RWPE2 (cell line): ENCODE measurements around the gene FXN.

ENCODE experiments used
- ATAC-seq: fragments of 200-7000 bp; cut with Tn5 transposase; 3 replicates; pipeline ENCODE4 v1.9.1; 2021; ENCODE audit warnings: low read depth
- DNase-seq: peaks from one replicate; pipeline ENCODE4 v3.0.0-alpha.2; 2020; ENCODE audit warnings: low spot score
- H3K27ac ChIP-seq: fragments of 450-650 bp; 2 replicates; pipeline ENCODE4 v1.5.1; 2017; ENCODE audit warnings: mild to moderate bottlenecking; ENCODE audit not compliant: poor library complexity, severe bottlenecking
- H3K27me3 ChIP-seq: fragments of 250-450 bp; sonication (Bioruptor Pico); 2 replicates; pipeline ENCODE4 v1.5.1; 2021; ENCODE audit warnings: mild to moderate bottlenecking, moderate library complexity; ENCODE audit not compliant: insufficient read depth, poor library complexity, severe bottlenecking
- H3K36me3 ChIP-seq: fragments of 250-450 bp; sonication (Bioruptor Pico); 2 replicates; pipeline ENCODE4 v1.5.1; 2020; ENCODE audit warnings: low read depth, mild to moderate bottlenecking, moderate library complexity
- H3K4me1 ChIP-seq: fragments of 250-450 bp; sonication (Bioruptor Pico); 2 replicates; pipeline ENCODE4 v1.5.1; 2021; ENCODE audit warnings: mild to moderate bottlenecking, moderate library complexity; ENCODE audit not compliant: insufficient read depth, poor library complexity, severe bottlenecking
- H3K4me3 ChIP-seq: fragments of 250-450 bp; sonication (Bioruptor Pico); 2 replicates; pipeline ENCODE4 v1.5.1; 2021; ENCODE audit warnings: mild to moderate bottlenecking, moderate library complexity; ENCODE audit not compliant: severe bottlenecking
- H3K9me3 ChIP-seq: fragments of 250-450 bp; sonication (Bioruptor Pico); 2 replicates; pipeline ENCODE4 v1.5.1; 2021; ENCODE audit warnings: mild to moderate bottlenecking, moderate library complexity; ENCODE audit not compliant: severe bottlenecking
- CTCF ChIP-seq: fragments of 450-650 bp; IDR thresholded peaks from one replicate; pipeline ENCODE4 v1.5.1; 2017; ENCODE audit warnings: mild to moderate bottlenecking, moderate library complexity; ENCODE audit not compliant: poor library complexity, severe bottlenecking

The FXN gene

GRCh38 chr9:69131682-69132081, 96.1 kb downstream of the FXN start:
- peak overlapping the region; percentile 89 for H3K27ac ChIP-seq
- DNase-seq (peak; percentile 73), ATAC-seq (peak; percentile 96)
- H3K9me3 ChIP-seq: no peaks in the 10 kb centered on the region
- no peak overlapping the region for H3K4me3 ChIP-seq
- peaks cover 6% of the 10 kb centered on the region for H3K36me3 ChIP-seq
- H3K4me1 ChIP-seq: peaks cover 44% of the 10 kb centered on the region
- no peaks in the 10 kb centered on the region for H3K27me3 ChIP-seq
- no peak for TF ChIP-seq CTCF

- no peaks in the 10 kb centered on the region for H3K9me3 ChIP-seq
- peak overlapping the region; percentile 89 for H3K27ac ChIP-seq
Observed at GRCh38 chr9:69132361-69132760, 96.8 kb downstream of the FXN start.

GRCh38 chr9:69134412-69134811, 98.9 kb downstream of the FXN start:
- DNase-seq: no peak
- H3K27ac ChIP-seq: no peak overlapping the region
- peaks cover 36% of the 10 kb centered on the region for H3K4me1 ChIP-seq
- no peaks in the 10 kb centered on the region; the same call in 1 of the 2 replicates for H3K36me3 ChIP-seq
- no peaks in the 10 kb centered on the region for H3K27me3 ChIP-seq
- ATAC-seq: no peak
- no peaks in the 10 kb centered on the region for H3K9me3 ChIP-seq
- no peak for TF ChIP-seq CTCF
- H3K4me3 ChIP-seq: no peak overlapping the region

More at GRCh38 chr9:69132361-69132760, 96.8 kb downstream of the FXN start:
- no peak overlapping the region for H3K4me3 ChIP-seq
- ATAC-seq: no peak
- DNase-seq: no peak
- H3K4me1 ChIP-seq: peaks cover 44% of the 10 kb centered on the region
- no peak for TF ChIP-seq CTCF
- H3K36me3 ChIP-seq: peaks cover 6% of the 10 kb centered on the region
- H3K27me3 ChIP-seq: no peaks in the 10 kb centered on the region

GRCh38 chr9:69136185-69136584, 100.6 kb downstream of the FXN start:
- no peak for ATAC-seq
- Histone ChIP-seq H3K4me1 (peaks cover 21% of the 10 kb centered on the region), H3K27ac (no peak overlapping the region), H3K9me3 (no peaks in the 10 kb centered on the region), H3K27me3 (no peaks in the 10 kb centered on the region), H3K4me3 (no peak overlapping the region), H3K36me3 (no peaks in the 10 kb centered on the region)
- no peak for DNase-seq
- TF ChIP-seq CTCF: no peak

- no peaks in the 10 kb centered on the region for H3K36me3 ChIP-seq
- ATAC-seq (no peak), DNase-seq (no peak)
- no peaks in the 10 kb centered on the region for H3K9me3 ChIP-seq
- no peak overlapping the region for H3K4me3 ChIP-seq
- H3K27me3 ChIP-seq: no peaks in the 10 kb centered on the region
- H3K4me1 ChIP-seq: peaks cover 16% of the 10 kb centered on the region
- no peak overlapping the region for H3K27ac ChIP-seq
- TF ChIP-seq CTCF: no peak
Observed at GRCh38 chr9:69136779-69137178, 101.2 kb downstream of the FXN start.
